Mucosa of stomach (tissue), 1 donor: ENCODE data around the gene FHDC1.

Source experiments
- H3K27me3 ChIP-seq: one replicate; pipeline ENCODE4 v1.7.0; 2013; ENCODE audit warnings: mild to moderate bottlenecking, low read length; ENCODE audit not compliant: control insufficient read depth, insufficient read depth
- H3K36me3 ChIP-seq: one replicate; pipeline ENCODE4 v1.7.0; 2013; ENCODE audit warnings: low read length; ENCODE audit not compliant: control insufficient read depth, insufficient read depth
- H3K4me1 ChIP-seq: one replicate; pipeline ENCODE4 v1.7.0; 2013; ENCODE audit warnings: mild to moderate bottlenecking, low read length; ENCODE audit not compliant: control insufficient read depth, insufficient read depth
- H3K4me3 ChIP-seq: one replicate; pipeline ENCODE4 v1.7.0; 2013; ENCODE audit warnings: low read length
- H3K9ac ChIP-seq: one replicate; pipeline ENCODE4 v1.7.0; 2013; ENCODE audit warnings: mild to moderate bottlenecking, low read length, moderate library complexity
- H3K9me3 ChIP-seq: one replicate; pipeline ENCODE4 v1.7.0; 2013; ENCODE audit warnings: mild to moderate bottlenecking, low read length, moderate library complexity; ENCODE audit not compliant: control insufficient read depth
- donor health status: Pancreatic carcinoma.

The FHDC1 gene

GRCh38 chr4:152950402-152951274, 14.5 kb downstream of the FHDC1 start:
- no peaks in the 10 kb centered on the region for H3K27me3 ChIP-seq
- H3K4me3 ChIP-seq: no peak overlapping the region
- peak overlapping the region; percentile 32 for H3K9ac ChIP-seq
- no peaks in the 10 kb centered on the region for H3K9me3 ChIP-seq
- peaks cover 22% of the 10 kb centered on the region for H3K4me1 ChIP-seq
- no peaks in the 10 kb centered on the region for H3K36me3 ChIP-seq

GRCh38 chr4:152951348-152951747, 15.2 kb downstream of the FHDC1 start:
- no peaks in the 10 kb centered on the region for H3K27me3 ChIP-seq
- peaks cover 29% of the 10 kb centered on the region for H3K4me1 ChIP-seq
- H3K36me3 ChIP-seq: no peaks in the 10 kb centered on the region
- H3K9me3 ChIP-seq: no peaks in the 10 kb centered on the region
- H3K4me3 ChIP-seq: no peak overlapping the region
- H3K9ac ChIP-seq: no peak overlapping the region

GRCh38 chr4:152953514-152953913, 17.4 kb downstream of the FHDC1 start:
- peaks cover 51% of the 10 kb centered on the region for H3K4me1 ChIP-seq
- no peaks in the 10 kb centered on the region for H3K9me3 ChIP-seq
- no peak overlapping the region for H3K9ac ChIP-seq
- no peaks in the 10 kb centered on the region for H3K27me3 ChIP-seq
- H3K36me3 ChIP-seq: no peaks in the 10 kb centered on the region
- no peak overlapping the region for H3K4me3 ChIP-seq

GRCh38 chr4:152954741-152955140, 18.6 kb downstream of the FHDC1 start:
- no peaks in the 10 kb centered on the region for H3K27me3 ChIP-seq
- no peaks in the 10 kb centered on the region for H3K9me3 ChIP-seq
- H3K4me1 ChIP-seq: peaks cover 50% of the 10 kb centered on the region
- no peak overlapping the region for H3K4me3 ChIP-seq
- H3K36me3 ChIP-seq: no peaks in the 10 kb centered on the region
- H3K9ac ChIP-seq: no peak overlapping the region

GRCh38 chr4:152956147-152956546, 20.0 kb downstream of the FHDC1 start:
- H3K4me3 ChIP-seq: no peak overlapping the region
- no peaks in the 10 kb centered on the region for H3K9me3 ChIP-seq
- H3K9ac ChIP-seq: no peak overlapping the region
- H3K36me3 ChIP-seq: no peaks in the 10 kb centered on the region
- no peaks in the 10 kb centered on the region for H3K27me3 ChIP-seq
- peaks cover 38% of the 10 kb centered on the region for H3K4me1 ChIP-seq

- H3K4me1 ChIP-seq: peaks cover 32% of the 10 kb centered on the region
- H3K4me3 ChIP-seq: no peak overlapping the region
- H3K36me3 ChIP-seq: no peaks in the 10 kb centered on the region
- H3K9ac ChIP-seq: peak overlapping the region; percentile 4
- H3K27me3 ChIP-seq: no peaks in the 10 kb centered on the region
- no peaks in the 10 kb centered on the region for H3K9me3 ChIP-seq
These were observed 20.7 kb downstream of the FHDC1 start for GRCh38 chr4:152956650-152957436.

GRCh38 chr4:152957437-152958171, 21.5 kb downstream of the FHDC1 start:
- H3K9ac ChIP-seq: peak overlapping the region; percentile 4
- H3K4me3 ChIP-seq: no peak overlapping the region
- H3K36me3 ChIP-seq: no peaks in the 10 kb centered on the region
- H3K4me1 ChIP-seq: peaks cover 32% of the 10 kb centered on the region
- no peaks in the 10 kb centered on the region for H3K9me3 ChIP-seq
- H3K27me3 ChIP-seq: no peaks in the 10 kb centered on the region

- Histone ChIP-seq H3K27me3 (no peaks in the 10 kb centered on the region), H3K36me3 (peaks cover 5% of the 10 kb centered on the region), H3K4me1 (peaks cover 34% of the 10 kb centered on the region), H3K9ac (no peak overlapping the region), H3K4me3 (no peak overlapping the region), H3K9me3 (no peaks in the 10 kb centered on the region)
These were observed 23.0 kb downstream of the FHDC1 start for GRCh38 chr4:152959080-152959479.

GRCh38 chr4:152960082-152960481, 24.0 kb downstream of the FHDC1 start:
- Histone ChIP-seq H3K9me3 (no peaks in the 10 kb centered on the region), H3K36me3 (peaks cover 5% of the 10 kb centered on the region), H3K27me3 (no peaks in the 10 kb centered on the region), H3K4me1 (peaks cover 42% of the 10 kb centered on the region), H3K9ac (no peak overlapping the region), H3K4me3 (no peak overlapping the region)

- Histone ChIP-seq H3K9ac (no peak overlapping the region), H3K27me3 (no peaks in the 10 kb centered on the region), H3K4me1 (peaks cover 41% of the 10 kb centered on the region), H3K9me3 (no peaks in the 10 kb centered on the region), H3K4me3 (no peak overlapping the region), H3K36me3 (peaks cover 5% of the 10 kb centered on the region)
These were observed 25.1 kb downstream of the FHDC1 start for GRCh38 chr4:152961014-152961772.

- no peaks in the 10 kb centered on the region for H3K27me3 ChIP-seq
- peaks cover 35% of the 10 kb centered on the region for H3K4me1 ChIP-seq
- H3K4me3 ChIP-seq: no peak overlapping the region
- H3K9ac ChIP-seq: no peak overlapping the region
- no peaks in the 10 kb centered on the region for H3K9me3 ChIP-seq
- peaks cover 5% of the 10 kb centered on the region for H3K36me3 ChIP-seq
These were observed 25.6 kb downstream of the FHDC1 start for GRCh38 chr4:152961773-152962115.
